Caco-2 (cell line): ENCODE measurements around the gene TMEM204. TPM values are rescaled to one million over a fixed set of nuclear protein-coding genes. Genes with fewer than 3 reads are reported as not detected.

Experiments
- BruUV-seq: library from RNA; stranded (reverse); fragments of 400-500 nt; replicated peaks from 2 replicates; lab custom pipeline; 2021; lab: Mats Ljungman, UMichigan
- CTCF ChIA-PET: fragments of 300-600 bp; sonication (Branson Sonifier 250); formaldehyde crosslinking; loops from one replicate; lab custom pipeline; 2022; ENCODE audit warnings: antibody characterized with exemption; lab: Charles Lee
- POLR2A ChIA-PET: fragments of 300-600 bp; sonication (Branson Sonifier 250); formaldehyde crosslinking; loops from one replicate; lab custom pipeline; 2022; ENCODE audit warnings: antibody characterized with exemption; lab: Charles Lee
- DNase-seq, 2 experiments: peaks; one replicate each; pipeline versions ENCODE4 v3.0.0 to v3.0.0-alpha.2; 2020 to 2022
- H3K27me3 ChIP-seq: replicated peaks from 2 replicates; pipeline ENCODE4 v1.6.0; 2011; ENCODE audit warnings: low read length; ENCODE audit not compliant: control insufficient read depth, insufficient read depth
- H3K36me3 ChIP-seq: 2 replicates; pipeline ENCODE4 v1.5.1; 2011; ENCODE audit warnings: low read length; ENCODE audit not compliant: control insufficient read depth, insufficient read depth
- H3K4me1 ChIP-seq: fragments of 250-450 bp; sonication (Bioruptor Pico); 2 replicates; pipeline ENCODE4 v1.5.1; 2020; ENCODE audit warnings: mild to moderate bottlenecking
- H3K4me3 ChIP-seq: 2 replicates; pipeline ENCODE4 v1.5.1; 2011; ENCODE audit warnings: low read depth, mild to moderate bottlenecking, control low read depth, low read length
- H3K9me3 ChIP-seq: fragments of 250-450 bp; sonication (Bioruptor Pico); 2 replicates; pipeline ENCODE4 v1.5.1; 2020; ENCODE audit warnings: mild to moderate bottlenecking, moderate library complexity
- H3K27ac Mint-ChIP-seq: one replicate; pipeline ENCODE4 v1.8.0; 2022; ENCODE audit warnings: mixed read lengths; ENCODE audit not compliant: unreplicated experiment
- H3K27me3 Mint-ChIP-seq: one replicate; pipeline ENCODE4 v1.8.0; 2022; ENCODE audit warnings: mixed read lengths; ENCODE audit not compliant: insufficient read depth, unreplicated experiment
- H3K36me3 Mint-ChIP-seq: one replicate; pipeline ENCODE4 v1.8.0; 2022; ENCODE audit warnings: mild to moderate bottlenecking, mixed read lengths; ENCODE audit not compliant: insufficient read depth, unreplicated experiment
- H3K4me1 Mint-ChIP-seq: one replicate; pipeline ENCODE4 v1.8.0; 2022; ENCODE audit warnings: low read depth, mixed read lengths; ENCODE audit not compliant: unreplicated experiment
- H3K4me3 Mint-ChIP-seq: one replicate; pipeline ENCODE4 v1.8.0; 2022; ENCODE audit warnings: mild to moderate bottlenecking, moderate library complexity, mixed read lengths; ENCODE audit not compliant: unreplicated experiment
- H3K9me3 Mint-ChIP-seq: one replicate; pipeline ENCODE4 v1.8.0; 2022; ENCODE audit warnings: mixed read lengths; ENCODE audit not compliant: unreplicated experiment
- intact Hi-C: fragments of 100-400 bp; cut with micrococcal nuclease; formaldehyde crosslinking; loops from one replicate; pipeline ENCODE4 v1.10.0; 2022; ENCODE audit not compliant: unreplicated experiment
- total RNA-seq: library from RNA; stranded (reverse); gene quantifications from 2 replicates; pipeline ENCODE4 v1.2.3, GENCODE V29; 2022
- TF ChIP-seq, protein P1 (sequence below), 2 experiments: fragments of 200-600 bp in 1 of 2; IDR thresholded peaks; 1 replicate in 1 of 2; 2 replicates in 1 of 2; pipeline versions ENCODE4 v1.5.1 to v1.8.0; 2011 to 2022; ENCODE audit warnings: antibody characterized with exemption in 1 of 2, control low read depth in 1 of 2, inconsistent platforms in 1 of 2, low read depth in 1 of 2, low read length in 1 of 2, mild to moderate bottlenecking in 1 of 2, moderate library complexity in 1 of 2; ENCODE audit not compliant: insufficient read depth in 1 of 2, severe bottlenecking in 1 of 2, unreplicated experiment in 1 of 2

Gene TMEM204
- total RNA-seq, 1 experiment from 2014 or later, result not detected

DNA sequence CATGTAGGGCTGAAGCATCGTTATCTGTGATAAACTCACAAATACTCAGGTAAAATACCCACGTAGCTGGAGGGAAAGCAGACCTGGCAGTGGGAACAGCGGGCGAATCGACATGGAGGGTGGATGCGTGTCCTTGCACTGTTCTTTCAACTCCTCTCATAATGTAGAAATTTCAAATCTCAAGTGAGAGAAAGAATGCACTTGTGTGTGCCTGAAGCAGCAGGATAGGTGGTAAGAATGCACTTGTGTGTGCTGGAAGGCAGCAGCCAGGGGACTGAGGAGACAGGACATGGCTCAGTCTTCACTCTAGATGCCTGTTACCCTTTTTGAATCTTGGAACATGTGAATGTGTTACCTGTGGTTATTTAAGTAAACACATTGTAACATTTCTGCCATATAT, 68.0 kb downstream of the TMEM204 start:
- POLR2A ChIA-PET, result no interaction called here

DNA sequence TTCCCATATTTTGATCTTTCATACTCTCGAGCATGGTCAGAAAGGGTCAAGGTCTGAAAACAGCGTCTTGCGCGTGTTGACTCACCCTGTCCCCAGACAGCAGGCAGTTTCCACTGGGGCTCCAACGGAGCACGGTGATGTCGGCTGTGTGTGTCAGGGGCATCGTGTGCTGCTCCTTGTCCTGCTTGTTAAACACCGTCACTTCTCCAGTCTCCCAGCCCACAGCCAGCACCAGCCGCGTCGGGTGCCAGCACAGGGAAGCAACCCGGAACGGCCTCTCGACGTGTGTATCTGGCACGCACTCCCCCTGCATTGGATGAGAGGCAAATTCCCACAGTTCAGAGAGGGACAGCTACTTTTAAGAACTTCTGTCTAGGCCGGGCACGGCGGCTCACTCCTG, 68.8 kb downstream of the TMEM204 start:
- ChIA-PET POLR2A (no interaction called here), CTCF (no interaction called here)
- Histone ChIP-seq H3K4me1 (no peaks in the 10 kb centered on the region), H3K36me3 (peaks cover 2% of the 10 kb centered on the region; the same call in 1 of the 2 replicates), H3K4me3 (no peak overlapping the region), H3K9me3 (no peaks in the 10 kb centered on the region), H3K27me3 (no peaks in the 10 kb centered on the region)
- no peaks in the 10 kb centered on the region for H3K4me1 Mint-ChIP-seq
- no peak for DNase-seq
- no peak overlapping the region for H3K4me3 Mint-ChIP-seq
- TF ChIP-seq, protein P1, sequence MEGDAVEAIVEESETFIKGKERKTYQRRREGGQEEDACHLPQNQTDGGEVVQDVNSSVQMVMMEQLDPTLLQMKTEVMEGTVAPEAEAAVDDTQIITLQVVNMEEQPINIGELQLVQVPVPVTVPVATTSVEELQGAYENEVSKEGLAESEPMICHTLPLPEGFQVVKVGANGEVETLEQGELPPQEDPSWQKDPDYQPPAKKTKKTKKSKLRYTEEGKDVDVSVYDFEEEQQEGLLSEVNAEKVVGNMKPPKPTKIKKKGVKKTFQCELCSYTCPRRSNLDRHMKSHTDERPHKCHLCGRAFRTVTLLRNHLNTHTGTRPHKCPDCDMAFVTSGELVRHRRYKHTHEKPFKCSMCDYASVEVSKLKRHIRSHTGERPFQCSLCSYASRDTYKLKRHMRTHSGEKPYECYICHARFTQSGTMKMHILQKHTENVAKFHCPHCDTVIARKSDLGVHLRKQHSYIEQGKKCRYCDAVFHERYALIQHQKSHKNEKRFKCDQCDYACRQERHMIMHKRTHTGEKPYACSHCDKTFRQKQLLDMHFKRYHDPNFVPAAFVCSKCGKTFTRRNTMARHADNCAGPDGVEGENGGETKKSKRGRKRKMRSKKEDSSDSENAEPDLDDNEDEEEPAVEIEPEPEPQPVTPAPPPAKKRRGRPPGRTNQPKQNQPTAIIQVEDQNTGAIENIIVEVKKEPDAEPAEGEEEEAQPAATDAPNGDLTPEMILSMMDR (IDR thresholded peaks at IDR 0.05; ENCODE audit: insufficient read depth in 1 of 2, low read depth in 1 of 2, low read length in 1 of 2, severe bottlenecking in 1 of 2, unreplicated experiment in 1 of 2), result no peak
- H3K27me3 Mint-ChIP-seq, result no peaks in the 10 kb centered on the region
- peaks cover 5% of the 10 kb centered on the region for H3K36me3 Mint-ChIP-seq
- intact Hi-C loops, result no loop called here
- no peak overlapping the region for H3K27ac Mint-ChIP-seq
- no peaks in the 10 kb centered on the region for H3K9me3 Mint-ChIP-seq
- no TSS peak for BruUV-seq

More for the DNA sequence above, 68.0 kb downstream of the TMEM204 start:
- DNase-seq, result no peak
- Mint-ChIP-seq H3K36me3 (no peaks in the 10 kb centered on the region), H3K27me3 (no peaks in the 10 kb centered on the region), H3K27ac (no peak overlapping the region), H3K4me3 (no peak overlapping the region), H3K4me1 (no peaks in the 10 kb centered on the region), H3K9me3 (no peaks in the 10 kb centered on the region)
- Histone ChIP-seq H3K36me3 (no peaks in the 10 kb centered on the region), H3K4me1 (no peaks in the 10 kb centered on the region), H3K9me3 (no peaks in the 10 kb centered on the region), H3K27me3 (no peaks in the 10 kb centered on the region), H3K4me3 (no peak overlapping the region)
- TF ChIP-seq, protein P1 (IDR thresholded peaks at IDR 0.05; ENCODE audit: insufficient read depth in 1 of 2, low read depth in 1 of 2, low read length in 1 of 2, severe bottlenecking in 1 of 2, unreplicated experiment in 1 of 2), result no peak
- no TSS peak for BruUV-seq
- CTCF ChIA-PET, result interaction anchor here (0.6 kb wide), 1 partner anchor 38 kb away, joined by 3 read pairs; no protein-coding TSS in a partner anchor
- intact Hi-C loops, result no loop called here

Other genes starting within 250 kb of the TMEM204 start
- 178 and 199 TPM in 2 replicates for gene UBE2I, start 224.0 kb upstream of the TMEM204 start, total RNA-seq
- 4.2 and 5.0 TPM in 2 replicates for gene BAIAP3, start 200.0 kb upstream of the TMEM204 start, total RNA-seq
- 48.3 and 48.6 TPM in 2 replicates for gene TSR3, start 181.8 kb upstream of the TMEM204 start, total RNA-seq
- gene GNPTG, start 181.7 kb upstream of the TMEM204 start, total RNA-seq, result 37.3 and 37.6 TPM in 2 replicates
- 31.2 and 37.7 TPM in 2 replicates for gene UNKL, start 119.0 kb upstream of the TMEM204 start, total RNA-seq
- 15.4 and 17.9 TPM in 2 replicates for gene UQCC4, start 112.9 kb upstream of the TMEM204 start, total RNA-seq
- gene PERCC1, start 102.6 kb upstream of the TMEM204 start, total RNA-seq, result 2.0 and 2.1 TPM in 2 replicates
- 0.88 and 1.1 TPM in 2 replicates for gene CCDC154, start 89.1 kb upstream of the TMEM204 start, total RNA-seq
- gene CLCN7, start 58.6 kb upstream of the TMEM204 start, total RNA-seq, result 119 and 127 TPM in 2 replicates
- not detected in 2 replicates for gene PTX4, start 44.7 kb upstream of the TMEM204 start, total RNA-seq
- 55.7 and 62.6 TPM in 2 replicates for gene TELO2, start 40.3 kb upstream of the TMEM204 start, total RNA-seq
- gene IFT140, start 78.4 kb downstream of the TMEM204 start, total RNA-seq, result 16.0 and 16.2 TPM in 2 replicates
- 24.7 and 27.3 TPM in 2 replicates for gene CRAMP1, start 78.7 kb downstream of the TMEM204 start, total RNA-seq
- 170 and 178 TPM in 2 replicates for gene JPT2, start 144.6 kb downstream of the TMEM204 start, total RNA-seq
- 60.5 and 74.9 TPM in 2 replicates for gene MAPK8IP3, start 172.5 kb downstream of the TMEM204 start, total RNA-seq
- 5.8 and 7.0 TPM in 2 replicates for gene NME3, start 237.9 kb downstream of the TMEM204 start, total RNA-seq
- gene EME2, start 239.1 kb downstream of the TMEM204 start, total RNA-seq, result 24.1 and 26.7 TPM in 2 replicates
- 105 and 109 TPM in 2 replicates for gene MRPS34, start 239.5 kb downstream of the TMEM204 start, total RNA-seq
- gene SPSB3, start 248.9 kb downstream of the TMEM204 start, total RNA-seq, result 26.0 and 28.0 TPM in 2 replicates
- 61.9 and 65.3 TPM in 2 replicates for gene NUBP2, start 249.3 kb downstream of the TMEM204 start, total RNA-seq